SK-N-SH (cell line): ENCODE results near the gene PLPP2.

Experiments
- FOSL2 ChIP-seq: IDR thresholded peaks from 2 replicates; pipeline ENCODE4 v1.4.0; 2012; ENCODE audit warnings: low read depth, mild to moderate bottlenecking, moderate library complexity, borderline replicate concordance
- POLR2AphosphoS5 ChIP-seq: IDR thresholded peaks from 2 replicates; pipeline ENCODE4 v1.6.1; 2012; ENCODE audit warnings: low read depth, low read length
- RAD21 ChIP-seq: IDR thresholded peaks from 2 replicates; pipeline ENCODE4 v1.6.1; 2012; ENCODE audit warnings: mild to moderate bottlenecking, low read length

DNA sequence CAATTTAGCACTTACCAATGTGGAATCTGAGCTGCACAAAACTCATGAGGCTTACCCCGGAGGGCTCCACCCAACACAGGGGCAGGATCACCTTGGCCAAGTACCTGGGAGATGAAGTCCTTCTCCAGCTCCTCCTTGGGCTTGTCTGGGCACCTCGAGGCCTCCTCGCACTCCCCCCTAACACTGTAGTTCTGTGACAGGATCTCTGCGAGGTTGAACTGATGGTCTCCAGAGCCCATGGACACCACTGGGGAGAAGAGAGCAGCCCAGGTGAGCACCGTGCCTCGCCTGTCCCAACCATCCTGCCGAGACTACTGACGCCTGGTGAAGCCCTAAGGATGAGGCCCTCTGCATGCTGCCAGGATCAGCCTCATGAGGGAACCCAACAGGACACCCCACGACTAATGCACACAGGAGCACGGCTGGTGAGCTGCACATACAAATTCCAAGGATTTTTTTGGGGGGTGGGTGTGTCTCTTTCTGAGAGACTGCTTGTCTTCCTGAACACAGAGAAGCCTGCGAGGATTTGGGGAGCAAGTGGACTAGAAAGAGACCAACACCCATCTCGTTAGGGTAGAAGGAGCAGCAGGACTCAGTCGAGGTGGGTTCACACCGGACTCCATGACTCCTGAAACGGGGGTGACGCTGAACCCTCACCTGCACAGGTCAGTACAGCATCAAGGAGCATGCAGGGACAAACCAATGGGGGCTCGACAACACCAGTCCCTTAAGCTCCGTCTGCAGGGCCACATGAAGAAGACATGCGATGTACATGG, 43.3 kb upstream of the PLPP2 start:
- no peak for TF ChIP-seq POLR2AphosphoS5
- no peak for TF ChIP-seq FOSL2
- no peak for TF ChIP-seq RAD21
